H1 (cell line): ENCODE results near the gene ITGA11. TPM values are rescaled to one million over a fixed set of nuclear protein-coding genes. Genes with fewer than 3 reads are reported as not detected.

Experiments used
- CTCF ChIA-PET: fragments of 300-600 bp; sonication (Branson Sonifier 250); formaldehyde crosslinking; loops from one replicate; lab custom pipeline; 2021; ENCODE audit not compliant: partially characterized antibody; lab: Charles Lee
- POLR2A ChIA-PET: fragments of 300-600 bp; sonication (Branson Sonifier 250); formaldehyde crosslinking; loops from one replicate; lab custom pipeline; 2021; ENCODE audit warnings: inconsistent platforms; ENCODE audit not compliant: partially characterized antibody; lab: Charles Lee
- DNase-seq, 2 experiments: peaks; one replicate each; pipeline versions ENCODE4 v3.0.0 to v3.0.0-alpha.2; 2010 to 2022; ENCODE audit warnings: low spot score in 2 of 2, low read depth in 1 of 2, mixed read lengths in 1 of 2
- FAIRE-seq: peaks from 2 replicates; lab custom pipeline; 2011; peaks lifted over from hg19 to GRCh38; lab: Jason Lieb, UNC
- H2AFZ ChIP-seq: 2 replicates; pipeline ENCODE4 v1.8.1; 2012; ENCODE audit warnings: low read length, inconsistent platforms
- H2AK5ac ChIP-seq: 2 replicates; pipeline ENCODE4 v1.6.1; 2013; ENCODE audit warnings: low read depth, low read length
- H2BK120ac ChIP-seq: replicated peaks from 2 replicates; pipeline ENCODE3; 2013; ENCODE audit warnings: low read depth, low read length, inconsistent platforms
- H2BK12ac ChIP-seq: 2 replicates; pipeline ENCODE4 v1.6.1; 2013; ENCODE audit warnings: low read depth, low read length
- H2BK15ac ChIP-seq: 2 replicates; pipeline ENCODE4 v1.6.1; 2013; ENCODE audit warnings: low read length
- H2BK20ac ChIP-seq: 2 replicates; pipeline ENCODE4 v1.6.1; 2013; ENCODE audit warnings: low read length
- H2BK5ac ChIP-seq: 2 replicates; pipeline ENCODE4 v1.6.1; 2013; ENCODE audit warnings: low read depth, low read length
- H3K14ac ChIP-seq: 2 replicates; pipeline ENCODE4 v1.6.1; 2013; ENCODE audit warnings: inconsistent platforms; ENCODE audit not compliant: insufficient read length
- H3K18ac ChIP-seq: 2 replicates; pipeline ENCODE4 v1.6.1; 2013; ENCODE audit warnings: low read length; ENCODE audit errors: extremely low read depth
- H3K23ac ChIP-seq: 2 replicates; pipeline ENCODE4 v1.6.1; 2013; ENCODE audit warnings: inconsistent platforms; ENCODE audit not compliant: insufficient read length
- H3K23me2 ChIP-seq: 2 replicates; pipeline ENCODE4 v1.6.1; 2013; ENCODE audit warnings: low read depth, low read length
- H3K27ac ChIP-seq: 2 replicates; pipeline ENCODE4 v1.6.1; 2011; ENCODE audit warnings: low read depth, low read length, inconsistent platforms
- H3K27me3 ChIP-seq, 4 experiments: replicated peaks in 1 of 4; 1 replicate in 1 of 4; 2 replicates in 3 of 4; pipeline versions ENCODE4 v1.6.1 to v1.8.1; 2011 to 2013; ENCODE audit warnings: low read length in 3 of 4, mild to moderate bottlenecking in 3 of 4, inconsistent platforms in 2 of 4, mixed read lengths in 2 of 4, moderate library complexity in 1 of 4; ENCODE audit not compliant: control insufficient read depth in 3 of 4, insufficient read depth in 3 of 4; ENCODE audit errors: extremely low read depth in 1 of 4
- H3K36me3 ChIP-seq, 4 experiments: 2 replicates each; pipeline versions ENCODE4 v1.6.1 to v1.8.1; 2011 to 2013; ENCODE audit warnings: mild to moderate bottlenecking in 4 of 4, low read length in 3 of 4, moderate library complexity in 2 of 4, control low read depth in 1 of 4, inconsistent platforms in 1 of 4; ENCODE audit not compliant: insufficient read depth in 4 of 4, control insufficient read depth in 2 of 4
- H3K4ac ChIP-seq: replicated peaks from 2 replicates; pipeline ENCODE3; 2013; ENCODE audit warnings: low read length, low read depth, mixed read lengths, inconsistent platforms; ENCODE audit not compliant: insufficient read length
- H3K4me1 ChIP-seq, 4 experiments: replicated peaks in 1 of 4; 1 replicate in 1 of 4; 2 replicates in 3 of 4; pipeline versions ENCODE4 v1.6.1 to v1.8.1; 2011 to 2013; ENCODE audit warnings: low read length in 3 of 4, inconsistent platforms in 2 of 4, mixed read lengths in 1 of 4; ENCODE audit not compliant: insufficient read depth in 4 of 4, control insufficient read depth in 3 of 4
- H3K4me2 ChIP-seq, 2 experiments: 2 replicates each; pipeline versions ENCODE4 v1.6.1 to v1.8.1; 2011 to 2013; ENCODE audit warnings: low read depth in 2 of 2, low read length in 2 of 2, control low read depth in 1 of 2, inconsistent platforms in 1 of 2, mild to moderate bottlenecking in 1 of 2; ENCODE audit not compliant: insufficient read depth in 1 of 2
- H3K4me3 ChIP-seq, 4 experiments: fragments of 200-600, 300-600 bp in 1 of 4; sonication (generic), shearing (Covaris generic), sonication (Bioruptor Twin) in 1 of 4; 2 replicates each; pipeline versions ENCODE4 v1.5.1 to v1.8.1; 2011 to 2016; ENCODE audit warnings: low read length in 4 of 4, low read depth in 3 of 4, control low read depth in 2 of 4, inconsistent platforms in 2 of 4, mild to moderate bottlenecking in 2 of 4, mixed read lengths in 1 of 4, moderate library complexity in 1 of 4; ENCODE audit not compliant: insufficient read depth in 2 of 4; ENCODE audit errors: extremely low read depth in 1 of 4
- H3K56ac ChIP-seq: replicated peaks from 2 replicates; pipeline ENCODE3; 2013; ENCODE audit warnings: low read depth, mild to moderate bottlenecking, mixed read lengths, low read length, inconsistent platforms; ENCODE audit not compliant: insufficient read length
- H3K79me1 ChIP-seq: 2 replicates; pipeline ENCODE4 v1.6.1; 2013; ENCODE audit warnings: low read depth, low read length, control low read depth
- H3K79me2 ChIP-seq, 2 experiments: 2 replicates each; pipeline versions ENCODE4 v1.6.1 to v1.8.1; 2012 to 2013; ENCODE audit warnings: low read length in 2 of 2, mild to moderate bottlenecking in 2 of 2, inconsistent platforms in 1 of 2; ENCODE audit not compliant: insufficient read depth in 2 of 2, control insufficient read depth in 1 of 2
- H3K9ac ChIP-seq, 4 experiments: replicated peaks in 1 of 4; 1 replicate in 1 of 4; 2 replicates in 3 of 4; pipeline versions ENCODE4 v1.6.1 to v1.8.1; 2011 to 2013; ENCODE audit warnings: low read depth in 3 of 4, low read length in 3 of 4, control low read depth in 2 of 4, mild to moderate bottlenecking in 2 of 4, moderate library complexity in 2 of 4, inconsistent platforms in 1 of 4; ENCODE audit errors: extremely low read depth in 1 of 4
- H3K9me3 ChIP-seq, 2 experiments: 2 replicates each; pipeline versions ENCODE4 v1.6.1 to v1.8.1; 2012 to 2013; ENCODE audit warnings: mild to moderate bottlenecking in 2 of 2, moderate library complexity in 2 of 2, control low read depth in 1 of 2, inconsistent platforms in 1 of 2, low read depth in 1 of 2, low read length in 1 of 2, mixed read lengths in 1 of 2; ENCODE audit not compliant: insufficient read depth in 2 of 2
- H4K20me1 ChIP-seq, 2 experiments: replicated peaks in 1 of 2; 2 replicates each; pipeline versions ENCODE3 to v1.8.1; 2011 to 2013; ENCODE audit warnings: inconsistent platforms in 2 of 2, low read length in 2 of 2, mild to moderate bottlenecking in 1 of 2; ENCODE audit not compliant: insufficient read depth in 2 of 2, control insufficient read depth in 1 of 2
- H4K5ac ChIP-seq: 2 replicates; pipeline ENCODE4 v1.6.1; 2013; ENCODE audit warnings: low read length, low read depth, mixed read lengths, inconsistent platforms; ENCODE audit not compliant: insufficient read length
- H4K8ac ChIP-seq: 2 replicates; pipeline ENCODE4 v1.8.0; 2013; ENCODE audit warnings: mild to moderate bottlenecking, moderate library complexity, low read length, inconsistent platforms; ENCODE audit not compliant: insufficient read depth; ENCODE audit errors: extremely low read depth
- H4K91ac ChIP-seq: replicated peaks from 2 replicates; pipeline ENCODE3; 2013; ENCODE audit warnings: low read length, mixed read lengths, inconsistent platforms; ENCODE audit not compliant: insufficient read length
- CHD2 ChIP-seq: IDR thresholded peaks from 2 replicates; pipeline ENCODE4 v1.6.1; 2012; ENCODE audit warnings: low read length, improper control_type of control experiment
- KDM1A ChIP-seq: fragments of 200-600, 300-600 bp; sonication (generic); IDR thresholded peaks from 2 replicates; pipeline ENCODE4 v1.7.1; 2016; ENCODE audit warnings: mild to moderate bottlenecking, low read length, borderline replicate concordance
- WGBS, 2 experiments: shearing (Covaris generic) in 1 of 2; methylation state at CpG; one replicate each; pipeline versions ENCODE4 v1.1.6 to v1.1.7; 2013 to 2015; ENCODE audit warnings: low lambda C conversion rate in 2 of 2, mixed read lengths in 2 of 2, inconsistent platforms in 1 of 2, low coverage in 1 of 2, missing lambda C conversion rate in 1 of 2; ENCODE audit not compliant: insufficient replicate concordance in 2 of 2, insufficient coverage in 1 of 2, insufficient read length in 1 of 2; ENCODE audit errors: extremely low coverage in 1 of 2, missing lambda C conversion rate in 1 of 2; 5-methylcytosine and 5-hydroxymethylcytosine counted together
- polyA plus RNA-seq, 7 experiments: library from polyadenylated mRNA; depleted of rRNA in 3 of 7; stranded (reverse) in 5 of 7; unstranded in 2 of 7; fragments of >200 nt in 5 of 7; fragments of 200-250 nt in 2 of 7; gene quantifications; 1 replicate in 5 of 7; 2 replicates in 1 of 7; 4 replicates in 1 of 7; pipeline versions ENCODE4 v1.2.1 to v1.2.3, GENCODE V29; 2011 to 2013; ENCODE audit warnings: missing spikeins in 2 of 7, mixed read lengths in 2 of 7
- total RNA-seq: library from RNA; stranded (reverse); fragmentation: NEBNext Ultra II Directional; extraction: Animal tissue kit (Norgen Biotek cat#: 25700); gene quantifications from 2 replicates; pipeline ENCODE4 v1.2.1, GENCODE V29; 2021

The ITGA11 gene
- total and polyA plus RNA-seq, 2 of the 8 experiments (the other 6 are each of a cell fraction or from before 2014, with no cell fraction given) = 0.05 to 0.06 TPM

DNA sequence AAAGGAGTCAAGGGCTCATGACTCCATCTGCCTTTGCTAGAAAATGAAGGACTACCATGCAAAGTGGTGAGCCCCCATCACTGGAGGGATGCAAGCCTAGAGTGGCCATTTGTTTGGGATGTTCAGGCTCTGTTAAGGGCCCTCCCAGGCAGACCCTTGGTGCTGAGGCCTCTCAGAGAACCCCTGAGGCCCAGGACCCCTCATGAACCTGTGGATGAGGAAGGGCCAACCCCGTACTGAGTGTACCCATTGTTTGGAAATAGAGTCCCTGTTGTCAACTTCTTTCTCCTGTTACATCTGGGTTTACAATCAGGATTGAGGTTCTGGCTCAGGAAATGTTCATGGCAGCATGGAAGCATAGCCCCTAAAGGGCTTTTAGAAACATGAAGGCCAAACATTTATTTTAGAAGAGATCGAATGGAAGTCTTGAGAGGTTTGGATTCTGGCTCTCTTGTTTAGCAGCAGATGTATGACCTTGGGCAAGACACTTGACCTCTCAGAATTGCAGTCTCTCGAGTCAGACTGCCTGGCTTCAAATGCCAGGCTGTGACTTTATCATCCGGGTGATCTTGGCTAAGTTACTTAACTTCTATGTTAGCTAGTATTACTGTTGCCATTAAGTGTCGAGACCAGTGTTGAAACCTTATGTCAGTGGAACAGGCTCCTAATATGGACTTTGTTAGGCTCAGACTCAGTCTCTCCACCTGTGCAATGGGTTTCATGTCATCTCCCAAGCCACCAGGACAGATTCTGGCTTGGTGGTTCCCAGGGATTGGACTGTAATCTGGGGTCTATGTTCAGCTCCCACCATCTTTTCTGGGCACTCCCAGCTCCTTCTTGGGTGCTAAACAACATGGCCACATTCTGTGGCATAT, 12.4 kb downstream of the ITGA11 start:
- Histone ChIP-seq H2BK120ac (no peak overlapping the region), H3K14ac (no peak overlapping the region), H2BK15ac (no peak overlapping the region), H3K18ac (no peak overlapping the region), H2BK20ac (no peak overlapping the region), H3K9me3 (no peaks in the 10 kb centered on the region), H4K5ac (no peak overlapping the region), H4K8ac (no peak overlapping the region), H4K91ac (no peak overlapping the region), H2AFZ (no peak overlapping the region), H3K4me2 (no peak overlapping the region), H3K9ac (no peak overlapping the region), H3K79me2 (no peaks in the 10 kb centered on the region), H3K4ac (no peak overlapping the region), H3K23me2 (no peaks in the 10 kb centered on the region), H3K56ac (no peak overlapping the region), H3K27ac (no peak overlapping the region), H3K36me3 (no peaks in the 10 kb centered on the region), H2AK5ac (no peak overlapping the region), H3K4me3 (no peak overlapping the region), H3K27me3 (0 out of 7 replicates have a peak, but pooled peaks cover 0 to 3% (median 0%) of the 10 kb centered on the region in 4 experiments)
- POLR2A ChIA-PET = no interaction called here
- FAIRE-seq (no peak), DNase-seq (no peak)
- WGBS, 2 experiments = 87% methylated on average over 5 of the region's 5 CpGs; no CpG with 5 or more reads in 1 of the 2 experiments
- TF ChIP-seq KDM1A (peak; percentile 54; the same call in 1 of the 2 replicates), CHD2 (no peak)
- TF ChIP-seq, all 59 proteins: peak for 1
- H3K23ac ChIP-seq = no peak overlapping the region
- H4K20me1 ChIP-seq = no peaks in the 10 kb centered on the region
- H2BK5ac ChIP-seq = no peak overlapping the region
- CTCF ChIA-PET = no interaction called here
- H3K4me1 ChIP-seq = peaks cover 0 to 4% (median 3%) of the 10 kb centered on the region in 4 experiments; a peak in 4 of 7 replicates
- no peak overlapping the region for H2BK12ac ChIP-seq
- no peaks in the 10 kb centered on the region for H3K79me1 ChIP-seq
